IMR-90 (cell line): ENCODE results near the gene SEZ6L. TPM values are rescaled to one million over a fixed set of nuclear protein-coding genes. Genes with fewer than 3 reads are reported as not detected.

ENCODE experiments used
- ATAC-seq: fragments of 200-7000 bp; cut with Tn5 transposase; 2 replicates; pipeline ENCODE4 v1.9.1; 2020; ENCODE audit warnings: low read depth, mild to moderate bottlenecking, moderate library complexity
- BruUV-seq: library from RNA; stranded (reverse); fragments of 400-500 nt; replicated peaks from 2 replicates; lab custom pipeline; 2021; lab: Mats Ljungman, UMichigan
- CTCF ChIA-PET: fragments of 300-600 bp; formaldehyde crosslinking; extraction: SDS; loops from one replicate; lab custom pipeline; 2021; ENCODE audit warnings: antibody characterized with exemption; lab: Yijun Ruan, JAX
- POLR2A ChIA-PET: fragments of 300-600 bp; sonication (Branson Sonifier 250); formaldehyde crosslinking; loops from one replicate; lab custom pipeline; 2022; ENCODE audit warnings: antibody characterized with exemption; ENCODE audit not compliant: unreplicated experiment; lab: Charles Lee
- DNase-seq: peaks from one replicate; pipeline ENCODE4 v3.0.0; 2013
- H2AFZ ChIP-seq: replicated peaks from 2 replicates; pipeline ENCODE3; 2013; ENCODE audit warnings: low read length, mild to moderate bottlenecking; ENCODE audit not compliant: poor library complexity
- H2AK5ac ChIP-seq: 2 replicates; pipeline ENCODE4 v1.6.1; 2013; ENCODE audit warnings: low read depth, low read length, inconsistent platforms
- H2AK9ac ChIP-seq: replicated peaks from 2 replicates; pipeline ENCODE3; 2013; ENCODE audit warnings: mild to moderate bottlenecking, low read depth, low read length, moderate library complexity; ENCODE audit not compliant: poor library complexity
- H2BK120ac ChIP-seq: 2 replicates; pipeline ENCODE4 v1.6.1; 2013; ENCODE audit warnings: low read depth, low read length, inconsistent platforms
- H2BK15ac ChIP-seq: 3 replicates; pipeline ENCODE4 v1.6.1; 2013; ENCODE audit warnings: low read depth, low read length, inconsistent platforms
- H2BK20ac ChIP-seq: 2 replicates; pipeline ENCODE4 v1.6.1; 2013; ENCODE audit warnings: low read depth, mild to moderate bottlenecking, inconsistent platforms, low read length, moderate library complexity
- H2BK5ac ChIP-seq: 2 replicates; pipeline ENCODE4 v1.6.1; 2013; ENCODE audit warnings: mild to moderate bottlenecking, low read depth, low read length, inconsistent platforms; ENCODE audit not compliant: poor library complexity, severe bottlenecking
- H3K14ac ChIP-seq: replicated peaks from 2 replicates; pipeline ENCODE4 v1.6.1; 2013; ENCODE audit warnings: low read depth, low read length, inconsistent platforms
- H3K18ac ChIP-seq: 2 replicates; pipeline ENCODE4 v1.6.1; 2013; ENCODE audit warnings: low read depth, low read length, control low read depth
- H3K23ac ChIP-seq: 2 replicates; pipeline ENCODE4 v1.6.1; 2013; ENCODE audit warnings: low read depth, low read length, inconsistent platforms
- H3K27ac ChIP-seq: 2 replicates; pipeline ENCODE4 v1.5.1; 2013; ENCODE audit warnings: mild to moderate bottlenecking, control low read depth, low read length; ENCODE audit not compliant: insufficient read depth
- H3K27me3 ChIP-seq: 2 replicates; pipeline ENCODE4 v1.6.1; 2013; ENCODE audit warnings: low read length; ENCODE audit not compliant: control insufficient read depth, insufficient read depth
- H3K36me3 ChIP-seq: 2 replicates; pipeline ENCODE4 v1.6.1; 2013; ENCODE audit warnings: low read length, mixed read lengths; ENCODE audit not compliant: control insufficient read depth, insufficient read depth
- H3K4ac ChIP-seq: 2 replicates; pipeline ENCODE4 v1.6.1; 2013; ENCODE audit warnings: low read depth, low read length, inconsistent platforms
- H3K4me1 ChIP-seq: 2 replicates; pipeline ENCODE4 v1.6.1; 2013; ENCODE audit warnings: low read length, mixed read lengths; ENCODE audit not compliant: control insufficient read depth, insufficient read depth
- H3K4me2 ChIP-seq: 2 replicates; pipeline ENCODE4 v1.6.1; 2013; ENCODE audit warnings: low read depth, mild to moderate bottlenecking, control low read depth, low read length, moderate library complexity
- H3K4me3 ChIP-seq: 2 replicates; pipeline ENCODE4 v1.5.1; 2013; ENCODE audit warnings: low read depth, mild to moderate bottlenecking, control low read depth, low read length, moderate library complexity; ENCODE audit not compliant: insufficient read depth
- H3K56ac ChIP-seq: 2 replicates; pipeline ENCODE4 v1.6.1; 2013; ENCODE audit warnings: low read length, inconsistent platforms; ENCODE audit not compliant: insufficient read depth; ENCODE audit errors: extremely low read depth
- H3K79me1 ChIP-seq, 2 experiments: 2 replicates each; pipeline ENCODE4 v1.6.1; 2013; ENCODE audit warnings: low read length in 2 of 2, inconsistent platforms in 1 of 2, low read depth in 1 of 2
- H3K9ac ChIP-seq: 2 replicates; pipeline ENCODE4 v1.6.1; 2013; ENCODE audit warnings: low read depth, low read length, control low read depth
- H3K9me1 ChIP-seq: 2 replicates; pipeline ENCODE4 v1.6.1; 2013; ENCODE audit warnings: low read length, inconsistent platforms; ENCODE audit not compliant: insufficient read depth
- H3K9me3 ChIP-seq: 2 replicates; pipeline ENCODE4 v1.6.1; 2013; ENCODE audit warnings: low read length; ENCODE audit not compliant: control insufficient read depth, insufficient read depth
- H4K20me1 ChIP-seq: 2 replicates; pipeline ENCODE4 v1.6.1; 2013; ENCODE audit warnings: low read length, inconsistent platforms; ENCODE audit not compliant: insufficient read depth
- H4K5ac ChIP-seq: 2 replicates; pipeline ENCODE4 v1.6.1; 2013; ENCODE audit warnings: mild to moderate bottlenecking, low read depth, low read length, control low read depth
- H4K8ac ChIP-seq, 2 experiments: 2 replicates each; pipeline ENCODE4 v1.6.1; 2013; ENCODE audit warnings: low read depth in 2 of 2, low read length in 2 of 2, control low read depth in 1 of 2, inconsistent platforms in 1 of 2
- H4K91ac ChIP-seq: 2 replicates; pipeline ENCODE4 v1.6.1; 2013; ENCODE audit warnings: low read depth, low read length, inconsistent platforms; ENCODE audit not compliant: insufficient read depth
- BHLHE40 ChIP-seq: fragments of 150-350 bp; IDR thresholded peaks from 2 replicates; pipeline ENCODE4 v1.6.1; 2016; ENCODE audit warnings: mild to moderate bottlenecking, low read depth, low read length
- CEBPB ChIP-seq: IDR thresholded peaks from 2 replicates; pipeline ENCODE4 v1.6.1; 2012; ENCODE audit warnings: low read depth, low read length, improper control_type of control experiment
- CHD1 ChIP-seq: IDR thresholded peaks from 2 replicates; pipeline ENCODE4 v1.6.1; 2012; ENCODE audit warnings: low read depth, low read length, improper control_type of control experiment
- CTCF ChIP-seq: conservative IDR thresholded peaks from 2 replicates; pipeline ENCODE4 v1.5.1; 2012; ENCODE audit warnings: mild to moderate bottlenecking, low read depth, low read length, improper control_type of control experiment
- ELK1 ChIP-seq: fragments of 150-350 bp; IDR thresholded peaks from 2 replicates; pipeline ENCODE4 v1.6.1; 2016; ENCODE audit warnings: low read depth, mild to moderate bottlenecking, low read length, moderate library complexity, borderline replicate concordance
- FOS ChIP-seq: fragments of 150-350 bp; IDR thresholded peaks from 2 replicates; pipeline ENCODE4 v1.6.1; 2016; ENCODE audit warnings: low read depth, low read length
- MAFK ChIP-seq: IDR thresholded peaks from 2 replicates; pipeline ENCODE4 v1.6.1; 2012; ENCODE audit warnings: low read depth, low read length, improper control_type of control experiment
- MXI1 ChIP-seq: IDR thresholded peaks from 2 replicates; pipeline ENCODE4 v1.6.1; 2012; ENCODE audit warnings: low read depth, mild to moderate bottlenecking, low read length, moderate library complexity, borderline replicate concordance
- NFE2L2 ChIP-seq: fragments of 150-350 bp; IDR thresholded peaks from 2 replicates; pipeline ENCODE4 v1.6.1; 2016; ENCODE audit warnings: low read depth, mild to moderate bottlenecking, low read length
- RAD21 ChIP-seq: IDR thresholded peaks from 2 replicates; pipeline ENCODE4 v1.6.1; 2012; ENCODE audit warnings: low read length, improper control_type of control experiment
- RCOR1 ChIP-seq: IDR thresholded peaks from 2 replicates; pipeline ENCODE4 v1.6.1; 2012; ENCODE audit warnings: mild to moderate bottlenecking, low read length, improper control_type of control experiment; ENCODE audit not compliant: insufficient replicate concordance
- RFX5 ChIP-seq: IDR thresholded peaks from 2 replicates; pipeline ENCODE4 v1.8.0; 2012; ENCODE audit warnings: low read depth, mild to moderate bottlenecking, low read length, moderate library complexity
- SMC3 ChIP-seq: fragments of 150-350 bp; IDR thresholded peaks from 2 replicates; pipeline ENCODE4 v1.6.1; 2016; ENCODE audit warnings: low read depth, mild to moderate bottlenecking, antibody characterized with exemption, low read length, moderate library complexity
- USF2 ChIP-seq: fragments of 150-350 bp; IDR thresholded peaks from 2 replicates; pipeline ENCODE4 v1.6.1; 2017; ENCODE audit warnings: mild to moderate bottlenecking, antibody characterized with exemption, low read length, low read depth
- WGBS, 2 experiments: methylation state at CpG; one replicate each; pipeline versions ENCODE4 v1.1.5 to v1.1.7; 2013; ENCODE audit warnings: missing lambda C conversion rate in 2 of 2; ENCODE audit not compliant: insufficient read length in 1 of 2; ENCODE audit errors: extremely low coverage in 2 of 2; 5-methylcytosine and 5-hydroxymethylcytosine counted together
- dilution Hi-C: fragments of 300-500 bp; cut with HindIII; formaldehyde crosslinking; loops from one replicate; pipeline ENCODE4 v1.14.3; 2018; ENCODE audit warnings: low sequenced_read_pairs; ENCODE audit not compliant: unreplicated experiment
- in situ Hi-C: fragments of 300-500 bp; cut with MboI; formaldehyde crosslinking; loops from 3 replicates; pipeline ENCODE4 v1.14.3; 2019; ENCODE audit warnings: low sequenced_read_pairs, inconsistent platforms, mixed read lengths
- intact Hi-C: fragments of 100-400 bp; cut with micrococcal nuclease; formaldehyde crosslinking; loops from 2 replicates; pipeline ENCODE4 v1.10.0; 2022
- polyA plus RNA-seq, 3 experiments: library from polyadenylated mRNA; depleted of rRNA; stranded (reverse); fragments of >200 nt; gene quantifications; 2 replicates each; pipeline ENCODE4 v1.2.3, GENCODE V29; 2012; ENCODE audit warnings: low replicate concordance in 1 of 3
- total RNA-seq: library from RNA; depleted of rRNA; stranded (reverse); fragments of >200 nt; gene quantifications from 2 replicates; pipeline ENCODE4 v1.2.3, GENCODE V29; 2012

Gene SEZ6L
- total and polyA plus RNA-seq, 2 of the 4 experiments (the other 2 are of a cell fraction): not detected

GRCh38 chr22:26199665-26200064 is 30.4 kb downstream of the SEZ6L start:
- H4K91ac ChIP-seq: no peak overlapping the region
- no peak overlapping the region for H4K8ac ChIP-seq
- H3K79me1 ChIP-seq: no peaks in the 10 kb centered on the region
- no peak overlapping the region for H2AK5ac ChIP-seq
- ATAC-seq: no peak
- in situ Hi-C loops: no loop called here
- no peak overlapping the region for H3K18ac ChIP-seq
- ChIA-PET POLR2A (no interaction called here), CTCF (interaction anchor here (0.5 kb wide), 1 partner anchor 9 kb away, joined by 3 read pairs; no protein-coding TSS in a partner anchor)
- intact Hi-C loops: no loop called here
- no peak overlapping the region for H3K14ac ChIP-seq
- H4K5ac ChIP-seq: no peak overlapping the region
- no peak for DNase-seq
- no peak overlapping the region for H3K9ac ChIP-seq
- H3K27me3 ChIP-seq: no peaks in the 10 kb centered on the region
- H3K9me1 ChIP-seq: no peaks in the 10 kb centered on the region
- no CpG with 5 or more reads among the region's 3 CpGs for WGBS, 2 experiments
- no peaks in the 10 kb centered on the region for H3K4me1 ChIP-seq
- H3K9me3 ChIP-seq: peaks cover 2% of the 10 kb centered on the region; the same call in 1 of the 2 replicates
- H3K36me3 ChIP-seq: no peaks in the 10 kb centered on the region
- H3K4me3 ChIP-seq: no peak overlapping the region
- no peaks in the 10 kb centered on the region for H4K20me1 ChIP-seq
- no peak overlapping the region for H2AFZ ChIP-seq
- dilution Hi-C loops: no loop called here
- no peak overlapping the region for H2AK9ac ChIP-seq
- no peak overlapping the region for H2BK120ac ChIP-seq
- no peak overlapping the region for H3K23ac ChIP-seq
- no peak overlapping the region for H3K56ac ChIP-seq
- no peak for TF ChIP-seq USF2
- TF ChIP-seq ELK1: no peak
- TF ChIP-seq CHD1: no peak
- no peak for TF ChIP-seq RCOR1
- TF ChIP-seq RFX5: no peak
- no peak for TF ChIP-seq NFE2L2
- no peak for TF ChIP-seq FOS
- TF ChIP-seq CTCF: no peak
- no peak for TF ChIP-seq RAD21
- no peak for TF ChIP-seq CEBPB
- no peak for TF ChIP-seq BHLHE40
- TF ChIP-seq MXI1: no peak
- no peak for TF ChIP-seq MAFK
- TF ChIP-seq SMC3: no peak
- H3K4me2 ChIP-seq: no peak overlapping the region
- no peak overlapping the region for H3K4ac ChIP-seq
- no peak overlapping the region for H2BK15ac ChIP-seq
- H2BK5ac ChIP-seq: no peak overlapping the region
- BruUV-seq: no TSS peak
- H3K27ac ChIP-seq: no peak overlapping the region
- H2BK20ac ChIP-seq: no peak overlapping the region
